HCT116 (cell line): ENCODE data around the gene AMOTL1.

ENCODE experiments used
- ATF3 ChIP-seq: IDR thresholded peaks from 2 replicates; pipeline ENCODE4 v1.6.1; 2012
- EZH2 ChIP-seq: fragments of 200-600 bp; sonication (generic); IDR thresholded peaks from 2 replicates; pipeline ENCODE4 v1.6.1; 2017; ENCODE audit warnings: antibody characterized with exemption, mixed run types
- JUND ChIP-seq: IDR thresholded peaks from 2 replicates; pipeline ENCODE4 v1.6.1; 2012
- POLR2A ChIP-seq: IDR thresholded peaks from 2 replicates; pipeline ENCODE4 v1.7.0; 2011; ENCODE audit warnings: borderline replicate concordance; ENCODE audit not compliant: insufficient read depth, insufficient read length; ENCODE audit errors: extremely low read depth
- RAD21 ChIP-seq: IDR thresholded peaks from 2 replicates; pipeline ENCODE4 v1.6.1; 2012; ENCODE audit warnings: low read depth, mild to moderate bottlenecking
- SP1 ChIP-seq: IDR thresholded peaks from 2 replicates; pipeline ENCODE4 v1.6.1; 2012; ENCODE audit warnings: low read depth
- SRF ChIP-seq: IDR thresholded peaks from 2 replicates; pipeline ENCODE4 v1.6.1; 2012; ENCODE audit warnings: low read depth
- TCF7L2 ChIP-seq: IDR thresholded peaks from 2 replicates; pipeline ENCODE4 v1.7.0; 2011; ENCODE audit warnings: borderline replicate concordance, inconsistent platforms; ENCODE audit not compliant: insufficient read depth, insufficient read length; ENCODE audit errors: extremely low read depth
- ZNF274 ChIP-seq: fragments of 200-500 bp; sonication (Bioruptor generic); IDR thresholded peaks from 2 replicates; pipeline ENCODE4 v1.6.1; 2014; ENCODE audit warnings: mild to moderate bottlenecking, low read depth, low read length, inconsistent platforms
- TF ChIP-seq, protein P1 (sequence below), 3 experiments: fragments of 200-600 bp in 1 of 3; sonication (generic) in 1 of 3; IDR thresholded peaks in 2 of 3; conservative IDR thresholded peaks in 1 of 3; 2 replicates each; pipeline ENCODE4 v1.5.1; 2012 to 2017; ENCODE audit warnings: low read depth in 2 of 3, low read length in 2 of 3, antibody characterized with exemption in 1 of 3, borderline replicate concordance in 1 of 3, control low read depth in 1 of 3, mild to moderate bottlenecking in 1 of 3, mixed read lengths in 1 of 3, mixed run types in 1 of 3, moderate library complexity in 1 of 3; ENCODE audit not compliant: insufficient read depth in 1 of 3
- TF ChIP-seq, protein P2 (sequence below): IDR thresholded peaks from 2 replicates; pipeline ENCODE4 v1.6.1; 2012

GRCh38 chr11:94838027-94838731 lies 70.0 kb downstream of the AMOTL1 start:
- TF ChIP-seq RAD21 = no peak
- no peak for TF ChIP-seq POLR2A
- TF ChIP-seq SP1 = no peak
- TF ChIP-seq, protein P1, sequence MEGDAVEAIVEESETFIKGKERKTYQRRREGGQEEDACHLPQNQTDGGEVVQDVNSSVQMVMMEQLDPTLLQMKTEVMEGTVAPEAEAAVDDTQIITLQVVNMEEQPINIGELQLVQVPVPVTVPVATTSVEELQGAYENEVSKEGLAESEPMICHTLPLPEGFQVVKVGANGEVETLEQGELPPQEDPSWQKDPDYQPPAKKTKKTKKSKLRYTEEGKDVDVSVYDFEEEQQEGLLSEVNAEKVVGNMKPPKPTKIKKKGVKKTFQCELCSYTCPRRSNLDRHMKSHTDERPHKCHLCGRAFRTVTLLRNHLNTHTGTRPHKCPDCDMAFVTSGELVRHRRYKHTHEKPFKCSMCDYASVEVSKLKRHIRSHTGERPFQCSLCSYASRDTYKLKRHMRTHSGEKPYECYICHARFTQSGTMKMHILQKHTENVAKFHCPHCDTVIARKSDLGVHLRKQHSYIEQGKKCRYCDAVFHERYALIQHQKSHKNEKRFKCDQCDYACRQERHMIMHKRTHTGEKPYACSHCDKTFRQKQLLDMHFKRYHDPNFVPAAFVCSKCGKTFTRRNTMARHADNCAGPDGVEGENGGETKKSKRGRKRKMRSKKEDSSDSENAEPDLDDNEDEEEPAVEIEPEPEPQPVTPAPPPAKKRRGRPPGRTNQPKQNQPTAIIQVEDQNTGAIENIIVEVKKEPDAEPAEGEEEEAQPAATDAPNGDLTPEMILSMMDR (IDR thresholded peaks at IDR 0.05 in 2 of 3, conservative IDR thresholded peaks at IDR 0.05 in 1 of 3; ENCODE audit: borderline replicate concordance in 1 of 3, insufficient read depth in 1 of 3, low read depth in 2 of 3, low read length in 2 of 3) = no peak
- TF ChIP-seq TCF7L2 = no peak
- TF ChIP-seq ZNF274 = no peak
- no peak for TF ChIP-seq JUND
- TF ChIP-seq, protein P2, sequence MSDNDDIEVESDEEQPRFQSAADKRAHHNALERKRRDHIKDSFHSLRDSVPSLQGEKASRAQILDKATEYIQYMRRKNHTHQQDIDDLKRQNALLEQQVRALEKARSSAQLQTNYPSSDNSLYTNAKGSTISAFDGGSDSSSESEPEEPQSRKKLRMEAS = no peak
- TF ChIP-seq SRF = no peak
- TF ChIP-seq ATF3 = no peak
- TF ChIP-seq EZH2 = no peak
